ENCODE results near the gene PTOV1.

Gene PTOV1

DNA sequence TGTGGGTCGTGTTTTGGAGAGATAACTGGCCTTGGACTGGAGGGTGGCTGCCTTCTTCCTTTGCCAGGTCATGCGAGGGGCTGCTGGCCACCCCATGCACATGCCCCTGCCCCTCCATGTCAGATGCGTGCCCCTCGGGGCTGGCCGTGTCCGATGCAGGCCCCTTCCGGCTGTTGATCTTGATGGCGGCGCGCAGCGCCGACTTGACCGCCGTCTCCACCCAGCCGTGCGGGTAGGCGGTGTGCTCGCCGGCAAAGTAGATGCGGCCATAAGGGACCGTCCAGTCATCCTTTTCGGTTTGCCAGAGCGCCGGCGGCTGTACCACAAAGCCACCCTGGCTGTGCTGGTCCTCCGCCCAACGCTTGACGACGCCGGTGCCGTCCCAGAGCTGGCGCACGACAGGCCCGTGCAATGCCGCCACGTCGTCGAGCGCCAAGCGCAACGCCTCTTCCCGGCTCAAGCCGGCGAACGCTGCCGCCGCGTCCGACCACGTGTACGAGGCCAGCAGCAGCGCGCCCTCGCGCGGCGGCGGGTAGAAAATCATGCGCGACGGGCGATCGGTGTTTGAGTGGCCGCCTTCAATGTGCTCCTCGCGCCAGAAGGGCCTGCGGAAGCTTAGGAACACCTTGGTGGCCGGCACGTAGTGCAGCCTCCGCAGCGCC is 38.9 kb downstream of the PTOV1 start:
- DNase-seq (ENCODE audit: low spot score): peak; percentile 80

- DNase-seq (ENCODE audit: low spot score): peak; percentile 69
These were observed 39.7 kb downstream of the PTOV1 start for GRCh38 chr19:49890349-49891311.

GRCh38 chr19:49891393-49891792 is 40.4 kb downstream of the PTOV1 start:
- DNase-seq (ENCODE audit: low spot score): no peak

DNA sequence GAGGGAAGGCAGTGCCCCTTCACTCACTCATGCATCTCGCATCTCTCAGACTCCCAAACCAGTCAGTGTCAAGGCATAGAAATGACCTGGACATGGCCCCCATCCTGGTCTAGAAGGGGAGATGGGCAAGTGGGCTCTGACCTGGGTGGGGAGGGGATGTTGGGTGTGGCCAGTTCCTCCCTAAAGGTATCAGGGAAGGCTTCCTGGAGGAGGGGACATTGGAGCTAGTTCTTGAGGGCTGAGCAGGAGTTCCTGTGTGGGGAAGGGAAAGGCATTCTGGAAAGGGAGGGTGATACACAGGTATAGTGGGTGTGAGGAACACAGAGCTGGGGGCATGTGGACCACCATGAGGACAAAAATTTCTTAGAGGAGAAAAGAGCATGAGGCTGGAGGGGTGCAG is 41.8 kb downstream of the PTOV1 start:
- DNase-seq (ENCODE audit: low spot score): no peak

DNA sequence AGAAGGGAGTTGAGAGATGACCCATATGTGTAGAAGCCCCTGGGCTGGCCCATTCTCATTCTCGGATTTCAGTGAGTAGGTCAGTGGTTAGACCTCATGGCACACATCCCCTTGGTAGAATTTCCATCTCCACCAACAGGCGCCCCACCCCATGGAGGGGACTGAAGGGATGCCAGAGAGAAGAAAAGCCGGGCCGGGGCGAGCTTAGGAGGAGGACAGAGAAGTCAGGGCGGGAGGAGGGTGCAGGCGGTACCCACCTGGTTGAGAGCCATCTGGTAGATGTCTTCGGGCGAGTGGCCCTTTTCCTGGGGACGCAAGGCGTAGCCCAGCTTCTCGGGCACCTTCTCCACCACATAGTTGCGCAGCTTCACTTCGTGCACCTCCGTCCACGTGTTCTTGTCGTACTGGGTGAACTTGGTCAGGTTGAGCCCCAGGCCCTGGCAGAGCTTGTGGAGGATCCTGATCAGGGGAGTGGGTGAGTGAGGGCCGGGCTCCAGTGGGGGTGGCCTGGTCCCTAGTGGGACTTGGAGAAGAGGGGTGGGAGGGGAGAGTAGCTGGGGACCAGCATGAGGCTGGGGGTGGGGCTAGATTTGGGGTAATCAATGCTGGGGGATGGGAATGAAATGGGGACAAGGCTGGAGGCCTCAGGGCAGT is 43.2 kb downstream of the PTOV1 start:
- DNase-seq (ENCODE audit: low spot score): no peak

DNA sequence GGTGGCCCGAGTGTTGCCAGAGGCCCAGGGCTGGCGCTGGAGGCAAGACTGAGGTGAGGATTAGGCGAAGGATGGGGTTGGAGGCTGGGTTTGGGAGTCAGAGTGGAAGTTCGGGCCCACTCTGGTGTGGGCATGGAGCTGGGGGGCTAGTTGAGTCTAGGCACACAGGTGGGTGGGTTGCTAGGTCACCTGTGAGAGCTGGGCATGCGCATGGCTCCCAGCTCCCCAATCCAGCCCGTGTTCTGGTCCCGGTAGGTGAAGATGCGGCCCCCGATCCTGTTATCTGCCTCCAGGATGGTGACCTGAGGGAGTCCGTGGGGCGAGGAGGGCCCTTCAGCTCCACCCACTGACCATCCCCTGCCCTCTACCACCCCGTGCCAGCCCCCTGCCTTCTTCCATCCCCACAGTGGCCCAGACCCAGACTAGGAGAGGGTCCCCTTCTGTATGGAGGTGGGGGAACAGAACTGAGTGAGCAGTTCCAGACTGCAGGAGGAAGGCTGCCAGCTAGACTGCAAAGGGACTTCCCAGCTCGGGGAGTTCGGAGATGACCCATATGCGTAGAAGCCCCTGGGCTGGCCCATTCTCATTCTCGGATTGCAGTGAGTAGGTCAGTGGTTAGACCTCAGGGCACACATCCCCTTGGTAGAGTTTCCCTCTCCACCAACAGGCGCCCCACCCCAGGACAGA is 44.1 kb downstream of the PTOV1 start:
- DNase-seq (ENCODE audit: low spot score): peak; percentile 25

- no peak for DNase-seq (ENCODE audit: low spot score)
These were observed 44.8 kb downstream of the PTOV1 start for GRCh38 chr19:49895566-49896297.

- DNase-seq (ENCODE audit: low spot score): peak; percentile 82
These were observed 46.1 kb downstream of the PTOV1 start, which contains the start of gene IL4I1 for GRCh38 chr19:49896863-49897621. Gene IL4I1 (minus strand): TSS chr19:49896887. CDS start chr19:49896160, 727 bp downstream.

- no peak for DNase-seq (ENCODE audit: low spot score)
These were observed 53.2 kb downstream of the PTOV1 start for GRCh38 chr19:49904136-49904535.

DNA sequence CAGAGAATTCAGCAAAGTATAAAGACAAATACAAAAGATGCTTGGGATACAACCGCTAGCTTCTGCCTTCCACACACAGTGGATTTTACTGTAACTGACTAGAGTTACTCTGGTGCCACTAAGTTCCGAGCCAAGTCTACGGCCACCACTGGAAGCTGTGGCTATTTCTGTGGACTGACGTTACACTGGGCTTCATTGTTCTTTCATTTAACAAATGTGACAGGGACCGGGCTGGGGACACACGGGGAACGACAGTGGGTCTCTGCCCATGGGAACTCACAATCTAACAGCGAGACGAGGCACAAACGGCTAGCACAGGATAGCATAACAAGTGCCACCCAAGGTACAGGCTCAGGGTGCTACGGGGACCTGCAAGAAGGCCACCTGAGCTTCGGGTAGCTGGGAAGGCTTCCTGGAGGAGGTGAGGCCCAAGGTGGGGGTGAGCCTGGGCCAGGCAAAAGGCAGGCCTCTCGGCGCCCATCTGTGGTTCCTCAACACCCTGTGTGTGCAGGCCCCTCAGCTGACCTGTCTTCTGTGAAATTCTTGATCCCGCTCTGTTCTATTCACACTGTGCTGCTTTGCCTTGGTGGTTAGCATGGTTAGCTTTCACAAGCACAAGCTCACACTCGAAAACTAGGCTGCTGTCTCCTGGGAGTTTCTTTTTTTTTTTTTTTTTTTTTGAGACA is 56.1 kb downstream of the PTOV1 start:
- no peak for DNase-seq (ENCODE audit: low spot score)

- DNase-seq (ENCODE audit: low spot score): no peak
These were observed 56.9 kb downstream of the PTOV1 start for GRCh38 chr19:49907745-49908446.

- no peak for DNase-seq (ENCODE audit: low spot score)
These were observed 57.8 kb downstream of the PTOV1 start for GRCh38 chr19:49908480-49909420.

GRCh38 chr19:49910179-49910578 is 59.2 kb downstream of the PTOV1 start:
- no peak for DNase-seq (ENCODE audit: low spot score)

All from CD4-positive, alpha-beta T cell treated with Interleukin-15 for 4 hours (primary cell).